Measurements from ENCODE around the gene CAV2. TPM values are rescaled to one million over a fixed set of nuclear protein-coding genes. Genes with fewer than 3 reads are reported as not detected.

The CAV2 gene
- total RNA-seq, 1 experiment from 2014 or later, result 76.6 TPM

DNA sequence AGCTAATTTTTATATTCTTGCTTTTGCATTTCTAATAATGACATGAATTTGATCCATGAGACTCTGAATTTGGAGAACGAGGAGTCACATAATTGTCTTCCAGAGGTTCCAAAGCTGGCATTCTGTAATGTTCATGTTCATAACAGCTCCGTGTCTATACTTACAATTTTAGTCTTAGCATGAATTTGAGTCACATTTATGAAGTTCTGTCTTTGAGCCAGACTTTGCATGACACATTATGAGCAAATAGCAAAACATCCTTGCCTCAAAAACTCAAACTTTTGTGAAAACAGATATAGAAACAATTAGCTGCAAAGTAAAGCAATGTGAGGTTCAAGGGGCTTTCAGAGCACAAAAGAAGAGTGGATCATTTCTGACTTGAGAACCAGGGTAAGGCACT, 44.5 kb upstream of the CAV2 start:
- peak overlapping the region; percentile 7; the same call in 1 of the 2 replicates for H3K4me3 ChIP-seq (ENCODE audit: low read length)
- H3K27ac ChIP-seq (ENCODE audit: low read length), result peak overlapping the region; percentile 61
- no peaks in the 10 kb centered on the region for H3K9me2 ChIP-seq (replicated peaks; ENCODE audit: low read length)
- DNase-seq (peak; percentile 84), ATAC-seq (peak; percentile 87)
- H3K27me3 ChIP-seq (ENCODE audit: low read length), result no peaks in the 10 kb centered on the region
- BruUV-seq (replicated peaks), result no TSS peak
- peak overlapping the region; percentile 64 for H3K4me2 ChIP-seq (ENCODE audit: low read length)
- H3K79me2 ChIP-seq (ENCODE audit: low read length), result no peaks in the 10 kb centered on the region
- H3K36me3 ChIP-seq (ENCODE audit: low read depth, low read length), result no peaks in the 10 kb centered on the region
- no peaks in the 10 kb centered on the region for H3F3A ChIP-seq (ENCODE audit: low read length, unreplicated experiment)
- H4K20me1 ChIP-seq (ENCODE audit: low read length), result no peaks in the 10 kb centered on the region
- H2AFZ ChIP-seq (ENCODE audit: low read length), result no peak overlapping the region
- intact Hi-C loops (cut with micrococcal nuclease), result loop anchor here (2.0 kb wide), 1 partner anchor 72 kb away; no protein-coding TSS in a partner anchor
- POLR2A ChIA-PET (ENCODE audit: unreplicated experiment), result interaction anchor here (0.6 to 0.9 kb wide), 3 partner anchors 20 to 244 kb away, joined by 4 to 6 read pairs (median 5); no protein-coding TSS in a partner anchor
- no peaks in the 10 kb centered on the region for H3K9me3 ChIP-seq (ENCODE audit: low read length)
- peaks cover 22% of the 10 kb centered on the region for H3K4me1 ChIP-seq (ENCODE audit: insufficient read depth, low read length)
- H3K9ac ChIP-seq (ENCODE audit: low read length), result 0 out of 2 replicates have a peak overlapping the region, but pooled peaks have one; percentile 2
- TF ChIP-seq EZH2 (IDR thresholded peaks at IDR 0.05; ENCODE audit: low read length, unreplicated experiment), result no peak
- TF ChIP-seq, protein P1, sequence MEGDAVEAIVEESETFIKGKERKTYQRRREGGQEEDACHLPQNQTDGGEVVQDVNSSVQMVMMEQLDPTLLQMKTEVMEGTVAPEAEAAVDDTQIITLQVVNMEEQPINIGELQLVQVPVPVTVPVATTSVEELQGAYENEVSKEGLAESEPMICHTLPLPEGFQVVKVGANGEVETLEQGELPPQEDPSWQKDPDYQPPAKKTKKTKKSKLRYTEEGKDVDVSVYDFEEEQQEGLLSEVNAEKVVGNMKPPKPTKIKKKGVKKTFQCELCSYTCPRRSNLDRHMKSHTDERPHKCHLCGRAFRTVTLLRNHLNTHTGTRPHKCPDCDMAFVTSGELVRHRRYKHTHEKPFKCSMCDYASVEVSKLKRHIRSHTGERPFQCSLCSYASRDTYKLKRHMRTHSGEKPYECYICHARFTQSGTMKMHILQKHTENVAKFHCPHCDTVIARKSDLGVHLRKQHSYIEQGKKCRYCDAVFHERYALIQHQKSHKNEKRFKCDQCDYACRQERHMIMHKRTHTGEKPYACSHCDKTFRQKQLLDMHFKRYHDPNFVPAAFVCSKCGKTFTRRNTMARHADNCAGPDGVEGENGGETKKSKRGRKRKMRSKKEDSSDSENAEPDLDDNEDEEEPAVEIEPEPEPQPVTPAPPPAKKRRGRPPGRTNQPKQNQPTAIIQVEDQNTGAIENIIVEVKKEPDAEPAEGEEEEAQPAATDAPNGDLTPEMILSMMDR (conservative IDR thresholded peaks at IDR 0.05; ENCODE audit: low read depth, low read length), result no peak
- no peak for TF ChIP-seq EZH2phosphoT487 (IDR thresholded peaks at IDR 0.05; ENCODE audit: borderline replicate concordance, low read length)
- CTCF ChIA-PET, result interaction anchor here (1.3 kb wide), 1 partner anchor 71 kb away, joined by 6 read pairs; no protein-coding TSS in a partner anchor

DNA sequence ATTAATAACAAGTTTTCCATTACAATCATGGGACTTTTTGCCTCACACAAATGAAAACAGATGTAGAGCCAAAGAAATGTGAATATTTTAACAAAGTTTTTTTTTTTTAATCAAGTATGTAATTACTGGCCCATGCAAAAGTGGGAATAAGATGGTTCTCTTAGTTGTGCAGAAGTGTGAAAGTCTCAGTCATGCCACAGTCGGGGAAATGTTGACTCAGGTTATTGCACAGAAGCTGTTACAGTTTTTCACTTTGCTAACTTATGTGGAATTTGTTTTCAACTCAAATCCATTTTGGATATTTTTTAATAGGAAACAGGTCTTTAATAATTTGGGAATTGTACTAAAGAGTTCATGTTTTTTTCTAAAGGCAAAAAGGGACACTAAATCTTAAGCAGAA, 44.0 kb upstream of the CAV2 start:
- no TSS peak for BruUV-seq (replicated peaks)
- TF ChIP-seq EZH2 (IDR thresholded peaks at IDR 0.05; ENCODE audit: low read length, unreplicated experiment) (no peak), EZH2phosphoT487 (IDR thresholded peaks at IDR 0.05; ENCODE audit: borderline replicate concordance, low read length) (no peak)
- TF ChIP-seq, protein P1 (conservative IDR thresholded peaks at IDR 0.05; ENCODE audit: low read depth, low read length), result no peak
- no peaks in the 10 kb centered on the region for H3K9me2 ChIP-seq (replicated peaks; ENCODE audit: low read length)
- no peak overlapping the region for H3K4me3 ChIP-seq (ENCODE audit: low read length)
- H3K27ac ChIP-seq (ENCODE audit: low read length), result peak overlapping the region; percentile 61
- H3K9me3 ChIP-seq (ENCODE audit: low read length), result no peaks in the 10 kb centered on the region
- H3K27me3 ChIP-seq (ENCODE audit: low read length), result no peaks in the 10 kb centered on the region
- ChIA-PET CTCF (interaction anchor here (1.3 kb wide), 1 partner anchor 71 kb away, joined by 6 read pairs; no protein-coding TSS in a partner anchor), POLR2A (ENCODE audit: unreplicated experiment) (interaction anchor here (0.9 kb wide), 1 partner anchor 71 kb away, joined by 5 read pairs; no protein-coding TSS in a partner anchor)
- no peak overlapping the region for H3K9ac ChIP-seq (ENCODE audit: low read length)
- no peaks in the 10 kb centered on the region for H3K36me3 ChIP-seq (ENCODE audit: low read depth, low read length)
- no peaks in the 10 kb centered on the region for H4K20me1 ChIP-seq (ENCODE audit: low read length)
- no peak for DNase-seq
- H3K4me2 ChIP-seq (ENCODE audit: low read length), result peak overlapping the region; percentile 64
- H2AFZ ChIP-seq (ENCODE audit: low read length), result no peak overlapping the region
- peaks cover 22% of the 10 kb centered on the region for H3K4me1 ChIP-seq (ENCODE audit: insufficient read depth, low read length)
- peak; percentile 37; the same call in 1 of the 2 replicates for ATAC-seq
- intact Hi-C loops (cut with micrococcal nuclease), result loop anchor here (2.0 kb wide), 1 partner anchor 71 kb away; no protein-coding TSS in a partner anchor
- H3F3A ChIP-seq (ENCODE audit: low read length, unreplicated experiment), result no peaks in the 10 kb centered on the region
- H3K79me2 ChIP-seq (ENCODE audit: low read length), result no peaks in the 10 kb centered on the region

DNA sequence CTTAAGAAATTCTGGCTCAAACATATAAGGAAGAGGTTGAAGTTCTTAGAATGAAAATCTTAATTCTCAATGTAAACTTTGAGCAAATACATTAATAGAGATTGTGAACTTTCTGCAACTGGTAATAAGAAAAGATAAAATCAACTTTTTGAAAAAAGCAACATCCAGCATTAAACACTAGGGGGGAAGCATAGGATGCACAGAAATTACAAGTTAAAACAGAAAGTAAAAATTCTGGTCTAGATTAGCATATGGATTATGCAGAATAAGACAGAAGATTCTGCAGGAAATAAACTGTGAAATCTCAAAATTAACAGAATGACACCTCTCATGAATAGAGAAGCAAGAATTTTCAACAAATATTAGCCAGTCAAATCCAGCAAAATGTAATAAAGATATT, 38.0 kb upstream of the CAV2 start:
- BruUV-seq (replicated peaks), result no TSS peak
- peak overlapping the region; percentile 39; the same call in 1 of the 2 replicates for H3K4me3 ChIP-seq (ENCODE audit: low read length)
- H3F3A ChIP-seq (ENCODE audit: low read length, unreplicated experiment), result no peaks in the 10 kb centered on the region
- H3K27ac ChIP-seq (ENCODE audit: low read length), result peak overlapping the region; percentile 38
- intact Hi-C loops (cut with micrococcal nuclease), result no loop called here
- H3K9ac ChIP-seq (ENCODE audit: low read length), result peak overlapping the region; percentile 2
- no peaks in the 10 kb centered on the region for H3K27me3 ChIP-seq (ENCODE audit: low read length)
- TF ChIP-seq EZH2phosphoT487 (IDR thresholded peaks at IDR 0.05; ENCODE audit: borderline replicate concordance, low read length), result no peak
- TF ChIP-seq, protein P1 (conservative IDR thresholded peaks at IDR 0.05; ENCODE audit: low read depth, low read length), result peak; percentile 38; the same call in 1 of the 2 replicates
- peaks cover 38% of the 10 kb centered on the region for H3K4me1 ChIP-seq (ENCODE audit: insufficient read depth, low read length)
- peak overlapping the region; percentile 68 for H3K4me2 ChIP-seq (ENCODE audit: low read length)
- no peaks in the 10 kb centered on the region for H3K9me2 ChIP-seq (replicated peaks; ENCODE audit: low read length)
- ATAC-seq (peak; percentile 37), DNase-seq (peak; percentile 24)
- no peaks in the 10 kb centered on the region for H3K79me2 ChIP-seq (ENCODE audit: low read length)
- no peaks in the 10 kb centered on the region for H3K9me3 ChIP-seq (ENCODE audit: low read length)
- peak overlapping the region; percentile 13; the same call in 1 of the 2 replicates for H2AFZ ChIP-seq (ENCODE audit: low read length)
- ChIA-PET CTCF (no interaction called here), POLR2A (ENCODE audit: unreplicated experiment) (no interaction called here)
- H4K20me1 ChIP-seq (ENCODE audit: low read length), result no peaks in the 10 kb centered on the region
- no peaks in the 10 kb centered on the region for H3K36me3 ChIP-seq (ENCODE audit: low read depth, low read length)

All from PC-3 (cell line).